GM12875 (cell line): ENCODE measurements around the gene TNXB.

Experiments used
- H3K4me3 ChIP-seq: one replicate; pipeline ENCODE4 v1.5.1; 2011; ENCODE audit warnings: low read depth, low read length, control low read depth
- TF ChIP-seq, protein P1 (sequence below): IDR thresholded peaks from 2 replicates; pipeline ENCODE4 v1.5.1; 2011; ENCODE audit warnings: low read depth, mild to moderate bottlenecking, control low read depth, inconsistent platforms, low read length, moderate library complexity, borderline replicate concordance; ENCODE audit not compliant: insufficient read depth

TNXB gene, protein sequence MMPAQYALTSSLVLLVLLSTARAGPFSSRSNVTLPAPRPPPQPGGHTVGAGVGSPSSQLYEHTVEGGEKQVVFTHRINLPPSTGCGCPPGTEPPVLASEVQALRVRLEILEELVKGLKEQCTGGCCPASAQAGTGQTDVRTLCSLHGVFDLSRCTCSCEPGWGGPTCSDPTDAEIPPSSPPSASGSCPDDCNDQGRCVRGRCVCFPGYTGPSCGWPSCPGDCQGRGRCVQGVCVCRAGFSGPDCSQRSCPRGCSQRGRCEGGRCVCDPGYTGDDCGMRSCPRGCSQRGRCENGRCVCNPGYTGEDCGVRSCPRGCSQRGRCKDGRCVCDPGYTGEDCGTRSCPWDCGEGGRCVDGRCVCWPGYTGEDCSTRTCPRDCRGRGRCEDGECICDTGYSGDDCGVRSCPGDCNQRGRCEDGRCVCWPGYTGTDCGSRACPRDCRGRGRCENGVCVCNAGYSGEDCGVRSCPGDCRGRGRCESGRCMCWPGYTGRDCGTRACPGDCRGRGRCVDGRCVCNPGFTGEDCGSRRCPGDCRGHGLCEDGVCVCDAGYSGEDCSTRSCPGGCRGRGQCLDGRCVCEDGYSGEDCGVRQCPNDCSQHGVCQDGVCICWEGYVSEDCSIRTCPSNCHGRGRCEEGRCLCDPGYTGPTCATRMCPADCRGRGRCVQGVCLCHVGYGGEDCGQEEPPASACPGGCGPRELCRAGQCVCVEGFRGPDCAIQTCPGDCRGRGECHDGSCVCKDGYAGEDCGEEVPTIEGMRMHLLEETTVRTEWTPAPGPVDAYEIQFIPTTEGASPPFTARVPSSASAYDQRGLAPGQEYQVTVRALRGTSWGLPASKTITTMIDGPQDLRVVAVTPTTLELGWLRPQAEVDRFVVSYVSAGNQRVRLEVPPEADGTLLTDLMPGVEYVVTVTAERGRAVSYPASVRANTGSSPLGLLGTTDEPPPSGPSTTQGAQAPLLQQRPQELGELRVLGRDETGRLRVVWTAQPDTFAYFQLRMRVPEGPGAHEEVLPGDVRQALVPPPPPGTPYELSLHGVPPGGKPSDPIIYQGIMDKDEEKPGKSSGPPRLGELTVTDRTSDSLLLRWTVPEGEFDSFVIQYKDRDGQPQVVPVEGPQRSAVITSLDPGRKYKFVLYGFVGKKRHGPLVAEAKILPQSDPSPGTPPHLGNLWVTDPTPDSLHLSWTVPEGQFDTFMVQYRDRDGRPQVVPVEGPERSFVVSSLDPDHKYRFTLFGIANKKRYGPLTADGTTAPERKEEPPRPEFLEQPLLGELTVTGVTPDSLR (N-terminal part only)

GRCh38 chr6:32109114-32109764 is at the start of gene TNXB:
TSS of gene TNXB (minus strand) at chr6:32109338. CDS start at chr6:32098198, 11,140 bp downstream.
- TF ChIP-seq, protein P1, sequence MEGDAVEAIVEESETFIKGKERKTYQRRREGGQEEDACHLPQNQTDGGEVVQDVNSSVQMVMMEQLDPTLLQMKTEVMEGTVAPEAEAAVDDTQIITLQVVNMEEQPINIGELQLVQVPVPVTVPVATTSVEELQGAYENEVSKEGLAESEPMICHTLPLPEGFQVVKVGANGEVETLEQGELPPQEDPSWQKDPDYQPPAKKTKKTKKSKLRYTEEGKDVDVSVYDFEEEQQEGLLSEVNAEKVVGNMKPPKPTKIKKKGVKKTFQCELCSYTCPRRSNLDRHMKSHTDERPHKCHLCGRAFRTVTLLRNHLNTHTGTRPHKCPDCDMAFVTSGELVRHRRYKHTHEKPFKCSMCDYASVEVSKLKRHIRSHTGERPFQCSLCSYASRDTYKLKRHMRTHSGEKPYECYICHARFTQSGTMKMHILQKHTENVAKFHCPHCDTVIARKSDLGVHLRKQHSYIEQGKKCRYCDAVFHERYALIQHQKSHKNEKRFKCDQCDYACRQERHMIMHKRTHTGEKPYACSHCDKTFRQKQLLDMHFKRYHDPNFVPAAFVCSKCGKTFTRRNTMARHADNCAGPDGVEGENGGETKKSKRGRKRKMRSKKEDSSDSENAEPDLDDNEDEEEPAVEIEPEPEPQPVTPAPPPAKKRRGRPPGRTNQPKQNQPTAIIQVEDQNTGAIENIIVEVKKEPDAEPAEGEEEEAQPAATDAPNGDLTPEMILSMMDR: no peak
- H3K4me3 ChIP-seq: no peak within 1 kb of the TSS

GRCh38 chr6:32158052-32158451 is 48.9 kb upstream of the TNXB start:
- no peak overlapping the region for H3K4me3 ChIP-seq
- TF ChIP-seq, protein P1: no peak

GRCh38 chr6:32156891-32157290 is 47.8 kb upstream of the TNXB start:
- no peak overlapping the region for H3K4me3 ChIP-seq
- TF ChIP-seq, protein P1: no peak

- H3K4me3 ChIP-seq: peak overlapping the region; percentile 51
- TF ChIP-seq, protein P1: peak; percentile 59; the same call in 1 of the 2 replicates
Measured at GRCh38 chr6:32154514-32155161, 45.5 kb upstream of the TNXB start.

DNA sequence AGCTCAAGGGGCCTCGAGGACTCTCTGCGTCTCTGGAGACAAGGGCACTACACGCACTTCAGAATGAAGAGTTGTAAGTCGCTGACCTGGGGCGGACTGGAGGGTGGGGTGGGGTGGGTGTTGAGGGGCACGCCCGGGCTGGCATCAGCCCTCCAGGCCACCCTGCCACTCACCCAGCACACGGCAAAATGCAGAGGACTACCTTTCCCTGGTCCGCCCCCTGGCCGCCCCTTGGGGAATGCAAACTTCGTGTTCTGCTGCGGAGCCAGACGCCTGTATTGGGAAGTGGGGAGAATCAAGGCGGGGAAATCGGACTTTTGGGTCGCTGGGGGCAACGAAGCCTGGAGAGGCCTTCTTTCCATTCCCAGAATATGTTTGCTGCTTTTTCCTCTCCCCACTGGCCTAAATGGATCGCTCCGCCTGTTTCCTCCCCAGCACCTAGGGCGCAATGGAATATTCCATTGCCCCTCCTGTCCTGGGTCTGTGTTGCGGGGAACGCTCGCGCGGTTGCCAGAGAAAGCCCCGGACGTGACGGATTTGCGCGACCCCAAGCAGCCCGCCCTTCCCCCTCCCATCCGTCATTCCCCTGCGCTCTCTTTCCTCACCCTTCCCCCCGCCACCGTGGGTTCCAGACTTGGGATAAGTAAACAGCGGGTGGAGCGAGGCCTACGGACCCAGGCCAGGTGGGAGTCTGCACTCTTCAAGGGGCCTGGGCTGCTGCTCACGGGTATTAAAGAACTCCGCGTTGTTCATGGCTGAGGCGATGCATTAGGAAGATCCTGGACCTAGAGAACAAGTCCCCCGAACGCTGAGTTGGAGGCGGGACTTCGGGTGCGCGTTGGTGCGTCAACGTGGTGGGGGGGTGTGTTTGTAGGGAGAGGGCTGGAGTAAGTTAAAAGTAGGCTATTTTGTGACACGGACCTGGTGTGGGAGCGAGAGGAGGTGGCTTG is 44.7 kb upstream of the TNXB start, which contains the start of gene PPT2:
Gene PPT2 (plus strand): TSS at position 578 of the 950 bp plus-strand sequence. CDS start 454 bp downstream, outside the sequence.
- TF ChIP-seq, protein P1: no peak
- peak within 1 kb of the TSS; percentile 51 for H3K4me3 ChIP-seq
